HepG2 (cell line): ENCODE measurements around the gene ABAT. TPM values are rescaled to one million over a fixed set of nuclear protein-coding genes. Genes with fewer than 3 reads are reported as not detected.

ENCODE experiments used
- ASH2L ChIP-seq: fragments of 300-600, 200-600 bp; sonication (generic); IDR thresholded peaks from 2 replicates; pipeline ENCODE4 v1.7.0; 2017; ENCODE audit warnings: low read depth, mild to moderate bottlenecking, moderate library complexity, mixed read lengths, low read length; ENCODE audit not compliant: insufficient read length
- CCAR2 ChIP-seq: fragments of 200-400 bp; formaldehyde crosslinking; optimal IDR thresholded peaks from 2 replicates; pipeline ENCODE3; 2018; ENCODE audit warnings: low read depth, mild to moderate bottlenecking, low read length, moderate library complexity
- CHD4 ChIP-seq: fragments of 200-600 bp; sonication (generic); IDR thresholded peaks from 2 replicates; pipeline ENCODE4 v1.7.0; 2017; ENCODE audit warnings: mild to moderate bottlenecking, low read length, borderline replicate concordance
- E2F2 ChIP-seq: sonication (generic); formaldehyde crosslinking; IDR thresholded peaks from 2 replicates; pipeline ENCODE4 v1.4.0; 2020; ENCODE audit warnings: missing genetic modification reagents, borderline replicate concordance
- EP300 ChIP-seq, 3 experiments: sonication (generic) in 1 of 3; formaldehyde crosslinking in 1 of 3; IDR thresholded peaks; 2 replicates each; pipeline versions ENCODE4 v1.5.1 to v1.6.1; 2011 to 2020; ENCODE audit warnings: low read depth in 2 of 3, low read length in 2 of 3, borderline replicate concordance in 1 of 3, improper control_type of control experiment in 1 of 3, mild to moderate bottlenecking in 1 of 3, missing genetic modification reagents in 1 of 3, moderate library complexity in 1 of 3
- FOSL2 ChIP-seq: sonication (generic); formaldehyde crosslinking; IDR thresholded peaks from 2 replicates; pipeline ENCODE4 v1.4.0; 2020; ENCODE audit warnings: missing genetic modification reagents
- IKZF5 ChIP-seq: IDR thresholded peaks from 2 replicates; pipeline ENCODE4 v1.6.1; 2018; ENCODE audit warnings: missing genetic modification reagents, mild to moderate bottlenecking, missing compliant biosample characterization
- KAT8 ChIP-seq: IDR thresholded peaks from 2 replicates; pipeline ENCODE4 v1.6.1; 2016; ENCODE audit warnings: missing genetic modification reagents, missing compliant biosample characterization
- MIXL1 ChIP-seq: IDR thresholded peaks from 2 replicates; pipeline ENCODE4 v1.6.1; 2016
- MTA1 ChIP-seq: sonication (generic); formaldehyde crosslinking; IDR thresholded peaks from 2 replicates; pipeline ENCODE4 v1.4.0; 2020; ENCODE audit warnings: missing genetic modification reagents, mild to moderate bottlenecking, borderline replicate concordance
- NFIB ChIP-seq: sonication (generic); formaldehyde crosslinking; IDR thresholded peaks from 2 replicates; pipeline ENCODE4 v1.9.0; 2021; ENCODE audit warnings: missing genetic modification reagents, mild to moderate bottlenecking, borderline replicate concordance
- XRCC5 ChIP-seq: fragments of 200-400 bp; formaldehyde crosslinking; optimal IDR thresholded peaks from 2 replicates; pipeline ENCODE3; 2017; ENCODE audit warnings: mild to moderate bottlenecking, low read length
- ZFY ChIP-seq: sonication (generic); formaldehyde crosslinking; IDR thresholded peaks from 2 replicates; pipeline ENCODE4 v1.4.0; 2020; ENCODE audit warnings: missing genetic modification reagents
- ZNF501 ChIP-seq: sonication (generic); formaldehyde crosslinking; IDR thresholded peaks from 2 replicates; pipeline ENCODE4 v1.5.1; 2020; ENCODE audit warnings: mild to moderate bottlenecking, moderate library complexity, missing genetic modification reagents
- ZNF768 ChIP-seq: sonication (generic); formaldehyde crosslinking; IDR thresholded peaks from 2 replicates; pipeline ENCODE4 v1.4.0; 2020; ENCODE audit warnings: missing genetic modification reagents
- polyA plus RNA-seq, 8 experiments: library from polyadenylated mRNA; depleted of rRNA in 3 of 8; stranded (reverse) in 7 of 8; unstranded in 1 of 8; fragments of >200 nt; fragmentation: Illumina TruSeq in 4 of 8; extraction: Trizol in 4 of 8; gene quantifications; 2 replicates each; pipeline versions ENCODE4 v1.2.1 to v1.2.3, GENCODE V29; 2011 to 2016; ENCODE audit warnings: low read depth in 4 of 8, missing spikeins in 1 of 8, mixed read lengths in 1 of 8; ENCODE audit not compliant: insufficient read depth in 1 of 8
- total RNA-seq, 5 experiments: library from RNA; depleted of rRNA; stranded (reverse); fragments of >200 nt; fragmentation: Illumina TruSeq; extraction: Trizol; gene quantifications; 2 replicates each; pipeline ENCODE4 v1.2.3, GENCODE V29; 2016; ENCODE audit warnings: low read depth in 1 of 5
- TF ChIP-seq, protein P1 (sequence below): sonication (generic); formaldehyde crosslinking; IDR thresholded peaks from 2 replicates; pipeline ENCODE4 v1.4.0; 2020; ENCODE audit warnings: missing genetic modification reagents
- TF ChIP-seq, protein P2 (sequence below): sonication (generic); formaldehyde crosslinking; IDR thresholded peaks from 2 replicates; pipeline ENCODE4 v1.8.1; 2023; ENCODE audit warnings: missing genetic modification reagents, inconsistent platforms, borderline replicate concordance
- TF ChIP-seq, protein P3 (sequence below): IDR thresholded peaks from 2 replicates; pipeline ENCODE4 v1.6.1; 2016; ENCODE audit warnings: control low read depth
- TF ChIP-seq, protein P4 (sequence below): sonication (generic); formaldehyde crosslinking; IDR thresholded peaks from 2 replicates; pipeline ENCODE4 v1.4.0; 2020; ENCODE audit warnings: missing genetic modification reagents

ABAT gene
- total and polyA plus RNA-seq, 2 of the 13 experiments (the other 11 are each of a cell fraction or from before 2014, with no cell fraction given): 47.6 to 97.3 TPM

GRCh38 chr16:8655184-8655717, 19.2 kb upstream of the ABAT start (continued):
- TF ChIP-seq, protein P1, sequence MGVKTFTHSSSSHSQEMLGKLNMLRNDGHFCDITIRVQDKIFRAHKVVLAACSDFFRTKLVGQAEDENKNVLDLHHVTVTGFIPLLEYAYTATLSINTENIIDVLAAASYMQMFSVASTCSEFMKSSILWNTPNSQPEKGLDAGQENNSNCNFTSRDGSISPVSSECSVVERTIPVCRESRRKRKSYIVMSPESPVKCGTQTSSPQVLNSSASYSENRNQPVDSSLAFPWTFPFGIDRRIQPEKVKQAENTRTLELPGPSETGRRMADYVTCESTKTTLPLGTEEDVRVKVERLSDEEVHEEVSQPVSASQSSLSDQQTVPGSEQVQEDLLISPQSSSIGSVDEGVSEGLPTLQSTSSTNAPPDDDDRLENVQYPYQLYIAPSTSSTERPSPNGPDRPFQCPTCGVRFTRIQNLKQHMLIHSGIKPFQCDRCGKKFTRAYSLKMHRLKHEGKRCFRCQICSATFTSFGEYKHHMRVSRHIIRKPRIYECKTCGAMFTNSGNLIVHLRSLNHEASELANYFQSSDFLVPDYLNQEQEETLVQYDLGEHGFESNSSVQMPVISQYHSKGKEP (CRISPR knock-in tag): no peak
- TF ChIP-seq NFIB (CRISPR knock-in tag): no peak
- TF ChIP-seq, protein P2, sequence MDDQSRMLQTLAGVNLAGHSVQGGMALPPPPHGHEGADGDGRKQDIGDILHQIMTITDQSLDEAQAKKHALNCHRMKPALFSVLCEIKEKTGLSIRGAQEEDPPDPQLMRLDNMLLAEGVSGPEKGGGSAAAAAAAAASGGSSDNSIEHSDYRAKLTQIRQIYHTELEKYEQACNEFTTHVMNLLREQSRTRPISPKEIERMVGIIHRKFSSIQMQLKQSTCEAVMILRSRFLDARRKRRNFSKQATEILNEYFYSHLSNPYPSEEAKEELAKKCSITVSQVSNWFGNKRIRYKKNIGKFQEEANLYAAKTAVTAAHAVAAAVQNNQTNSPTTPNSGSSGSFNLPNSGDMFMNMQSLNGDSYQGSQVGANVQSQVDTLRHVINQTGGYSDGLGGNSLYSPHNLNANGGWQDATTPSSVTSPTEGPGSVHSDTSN (CRISPR knock-in tag): no peak
- TF ChIP-seq, protein P3, sequence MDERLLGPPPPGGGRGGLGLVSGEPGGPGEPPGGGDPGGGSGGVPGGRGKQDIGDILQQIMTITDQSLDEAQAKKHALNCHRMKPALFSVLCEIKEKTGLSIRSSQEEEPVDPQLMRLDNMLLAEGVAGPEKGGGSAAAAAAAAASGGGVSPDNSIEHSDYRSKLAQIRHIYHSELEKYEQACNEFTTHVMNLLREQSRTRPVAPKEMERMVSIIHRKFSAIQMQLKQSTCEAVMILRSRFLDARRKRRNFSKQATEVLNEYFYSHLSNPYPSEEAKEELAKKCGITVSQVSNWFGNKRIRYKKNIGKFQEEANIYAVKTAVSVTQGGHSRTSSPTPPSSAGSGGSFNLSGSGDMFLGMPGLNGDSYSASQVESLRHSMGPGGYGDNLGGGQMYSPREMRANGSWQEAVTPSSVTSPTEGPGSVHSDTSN: no peak
- TF ChIP-seq CCAR2: no peak
- TF ChIP-seq XRCC5: peak; percentile 95
- no peak for TF ChIP-seq CHD4
- TF ChIP-seq EP300 (IDR thresholded peaks at IDR 0.05; ENCODE audit: low read depth in 2 of 2, low read length in 2 of 2): no peak
- no peak for TF ChIP-seq EP300 (CRISPR knock-in tag; IDR thresholded peaks at IDR 0.05; ENCODE audit: borderline replicate concordance)
- no peak for TF ChIP-seq ASH2L
- no peak for TF ChIP-seq FOSL2 (CRISPR knock-in tag)
- 0 out of 2 replicates have a peak, but pooled peaks have one; percentile 24 for TF ChIP-seq MIXL1 (CRISPR knock-in tag)
- TF ChIP-seq E2F2 (CRISPR knock-in tag): no peak
- no peak for TF ChIP-seq ZNF501 (CRISPR knock-in tag)
- no peak for TF ChIP-seq MTA1 (CRISPR knock-in tag)
- TF ChIP-seq, protein P4, sequence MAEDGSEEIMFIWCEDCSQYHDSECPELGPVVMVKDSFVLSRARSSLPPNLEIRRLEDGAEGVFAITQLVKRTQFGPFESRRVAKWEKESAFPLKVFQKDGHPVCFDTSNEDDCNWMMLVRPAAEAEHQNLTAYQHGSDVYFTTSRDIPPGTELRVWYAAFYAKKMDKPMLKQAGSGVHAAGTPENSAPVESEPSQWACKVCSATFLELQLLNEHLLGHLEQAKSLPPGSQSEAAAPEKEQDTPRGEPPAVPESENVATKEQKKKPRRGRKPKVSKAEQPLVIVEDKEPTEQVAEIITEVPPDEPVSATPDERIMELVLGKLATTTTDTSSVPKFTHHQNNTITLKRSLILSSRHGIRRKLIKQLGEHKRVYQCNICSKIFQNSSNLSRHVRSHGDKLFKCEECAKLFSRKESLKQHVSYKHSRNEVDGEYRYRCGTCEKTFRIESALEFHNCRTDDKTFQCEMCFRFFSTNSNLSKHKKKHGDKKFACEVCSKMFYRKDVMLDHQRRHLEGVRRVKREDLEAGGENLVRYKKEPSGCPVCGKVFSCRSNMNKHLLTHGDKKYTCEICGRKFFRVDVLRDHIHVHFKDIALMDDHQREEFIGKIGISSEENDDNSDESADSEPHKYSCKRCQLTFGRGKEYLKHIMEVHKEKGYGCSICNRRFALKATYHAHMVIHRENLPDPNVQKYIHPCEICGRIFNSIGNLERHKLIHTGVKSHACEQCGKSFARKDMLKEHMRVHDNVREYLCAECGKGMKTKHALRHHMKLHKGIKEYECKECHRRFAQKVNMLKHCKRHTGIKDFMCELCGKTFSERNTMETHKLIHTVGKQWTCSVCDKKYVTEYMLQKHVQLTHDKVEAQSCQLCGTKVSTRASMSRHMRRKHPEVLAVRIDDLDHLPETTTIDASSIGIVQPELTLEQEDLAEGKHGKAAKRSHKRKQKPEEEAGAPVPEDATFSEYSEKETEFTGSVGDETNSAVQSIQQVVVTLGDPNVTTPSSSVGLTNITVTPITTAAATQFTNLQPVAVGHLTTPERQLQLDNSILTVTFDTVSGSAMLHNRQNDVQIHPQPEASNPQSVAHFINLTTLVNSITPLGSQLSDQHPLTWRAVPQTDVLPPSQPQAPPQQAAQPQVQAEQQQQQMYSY (CRISPR knock-in tag): no peak
- TF ChIP-seq ZFY: 0 out of 2 replicates have a peak, but pooled peaks have one; percentile 16
- TF ChIP-seq ZNF768 (CRISPR knock-in tag): no peak
- TF ChIP-seq KAT8 (CRISPR knock-in tag): 0 out of 2 replicates have a peak, but pooled peaks have one; percentile 23
- TF ChIP-seq IKZF5 (CRISPR knock-in tag): peak; percentile 23; the same call in 1 of the 2 replicates
